MM.1S (cell line): ENCODE data around the gene CNMD.
"Not testable (repeated sequence)": the region's sequence is repeated elsewhere in the genome, so short reads cannot be mapped to it uniquely, and the experiment has no call there.

Experiments
- DNase-seq: peaks from one replicate; pipeline ENCODE4 v3.0.0-alpha.2; 2015
- H2AFZ ChIP-seq: fragments of 300-600 bp; sonication (generic); 2 replicates; pipeline ENCODE4 v1.6.0; 2016; ENCODE audit warnings: antibody characterized with exemption, low read length
- H3F3A ChIP-seq: fragments of 300-600 bp; sonication (generic); 2 replicates; pipeline ENCODE4 v1.6.1; 2016; ENCODE audit warnings: mild to moderate bottlenecking, antibody characterized with exemption, low read length, moderate library complexity, mixed read lengths; ENCODE audit not compliant: insufficient read depth
- H3K27ac ChIP-seq: fragments of 300-600 bp; sonication (generic); 2 replicates; pipeline ENCODE4 v1.5.1; 2016; ENCODE audit warnings: mild to moderate bottlenecking, low read length
- H3K27me3 ChIP-seq: fragments of 300-600 bp; sonication (generic); replicated peaks from 2 replicates; pipeline ENCODE4 v1.6.0; 2016; ENCODE audit warnings: low read length; ENCODE audit not compliant: insufficient read depth
- H3K36me3 ChIP-seq: fragments of 300-600 bp; sonication (generic); replicated peaks from 2 replicates; pipeline ENCODE4 v1.6.1; 2016; ENCODE audit warnings: mild to moderate bottlenecking, low read length, mixed read lengths; ENCODE audit not compliant: insufficient read depth
- H3K4me1 ChIP-seq: fragments of 300-600 bp; sonication (generic); 2 replicates; pipeline ENCODE4 v1.6.1; 2016; ENCODE audit warnings: low read length, mixed read lengths
- H3K4me2 ChIP-seq: fragments of 300-600 bp; sonication (generic); 2 replicates; pipeline ENCODE4 v1.6.0; 2016; ENCODE audit warnings: low read depth, low read length
- H3K4me3 ChIP-seq: fragments of 300-600 bp; sonication (generic); 2 replicates; pipeline ENCODE4 v1.5.1; 2016; ENCODE audit warnings: low read length, mixed read lengths
- H3K79me2 ChIP-seq: fragments of 300-600 bp; sonication (generic); 2 replicates; pipeline ENCODE4 v1.6.1; 2016; ENCODE audit warnings: mixed run types, low read length, mixed read lengths
- H3K9ac ChIP-seq: fragments of 300-600 bp; sonication (generic); 2 replicates; pipeline ENCODE4 v1.6.1; 2016; ENCODE audit warnings: low read length, mixed read lengths
- H3K9me2 ChIP-seq: fragments of 300-600 bp; sonication (generic); replicated peaks from 2 replicates; pipeline ENCODE4 v1.6.1; 2016; ENCODE audit warnings: mild to moderate bottlenecking, low read length, mixed read lengths; ENCODE audit not compliant: insufficient read depth
- H3K9me3 ChIP-seq: fragments of 300-600 bp; sonication (generic); replicated peaks from 2 replicates; pipeline ENCODE4 v1.6.1; 2016; ENCODE audit warnings: mild to moderate bottlenecking, low read length, mixed read lengths; ENCODE audit not compliant: insufficient read depth
- H4K20me1 ChIP-seq: fragments of 300-600 bp; sonication (generic); 2 replicates; pipeline ENCODE4 v1.6.1; 2016; ENCODE audit warnings: mild to moderate bottlenecking, low read length, moderate library complexity, mixed read lengths; ENCODE audit not compliant: insufficient read depth
- CTCF ChIP-seq: fragments of 300-600 bp; sonication (generic); IDR thresholded peaks from 2 replicates; pipeline ENCODE4 v1.5.1; 2016; ENCODE audit warnings: antibody characterized with exemption, low read length, mixed read lengths
- EZH2 ChIP-seq: fragments of 300-600 bp; sonication (generic); optimal IDR thresholded peaks from 2 replicates; pipeline ENCODE3; 2017; ENCODE audit warnings: low read depth, mild to moderate bottlenecking, antibody characterized with exemption, low read length, mixed read lengths
- EZH2phosphoT487 ChIP-seq: fragments of 300-600 bp; sonication (generic); IDR thresholded peaks from 2 replicates; pipeline ENCODE4 v1.6.1; 2018; ENCODE audit warnings: antibody characterized with exemption, low read length

Gene CNMD

DNA sequence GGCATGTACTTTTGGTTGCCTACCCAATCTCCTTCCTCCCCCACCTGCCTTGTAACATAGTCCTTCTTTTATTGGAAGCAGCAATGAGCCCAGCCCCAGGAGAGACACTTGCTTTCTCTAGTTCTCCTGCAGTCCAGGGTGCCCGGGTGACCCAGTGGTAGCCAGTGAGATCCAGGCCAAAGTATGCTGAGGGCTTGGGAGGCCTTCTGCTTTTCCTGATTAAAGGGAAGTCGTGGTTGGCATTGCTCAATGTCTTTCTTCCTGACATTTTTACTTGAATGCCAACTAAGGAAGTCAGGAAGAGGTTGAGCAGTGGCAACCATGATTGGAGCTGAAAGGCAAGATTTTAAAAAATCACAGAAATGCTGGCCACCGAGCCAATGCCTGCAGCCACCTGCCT lies 25.7 kb downstream of the CNMD start:
- no peaks in the 10 kb centered on the region for H4K20me1 ChIP-seq
- H3K79me2 ChIP-seq, result no peaks in the 10 kb centered on the region
- H3K4me2 ChIP-seq, result no peak overlapping the region
- no peak overlapping the region for H3K4me3 ChIP-seq
- no peak overlapping the region for H3K9ac ChIP-seq
- H3F3A ChIP-seq, result no peaks in the 10 kb centered on the region
- no peaks in the 10 kb centered on the region for H3K4me1 ChIP-seq
- TF ChIP-seq CTCF (no peak), EZH2phosphoT487 (no peak), EZH2 (no peak)
- H3K27me3 ChIP-seq, result no peaks in the 10 kb centered on the region
- H2AFZ ChIP-seq, result no peak overlapping the region
- no peaks in the 10 kb centered on the region for H3K9me3 ChIP-seq
- no peaks in the 10 kb centered on the region for H3K36me3 ChIP-seq
- no peak overlapping the region for H3K27ac ChIP-seq
- no peaks in the 10 kb centered on the region for H3K9me2 ChIP-seq
- DNase-seq, result no peak

- H3F3A ChIP-seq, result no peaks in the 10 kb centered on the region
- no peaks in the 10 kb centered on the region for H3K36me3 ChIP-seq
- H3K9me3 ChIP-seq, result no peaks in the 10 kb centered on the region
- H3K4me1 ChIP-seq, result no peaks in the 10 kb centered on the region
- no peak overlapping the region for H3K27ac ChIP-seq
- H3K79me2 ChIP-seq, result no peaks in the 10 kb centered on the region
- H3K9ac ChIP-seq, result no peak overlapping the region
- no peak overlapping the region for H2AFZ ChIP-seq
- H3K27me3 ChIP-seq, result no peaks in the 10 kb centered on the region
- H3K9me2 ChIP-seq, result no peaks in the 10 kb centered on the region
- no peaks in the 10 kb centered on the region for H4K20me1 ChIP-seq
- DNase-seq, result no peak
- H3K4me3 ChIP-seq, result no peak overlapping the region
- no peak overlapping the region for H3K4me2 ChIP-seq
- TF ChIP-seq EZH2phosphoT487, result no peak
- TF ChIP-seq CTCF, result no peak
- no peak for TF ChIP-seq EZH2
These were observed 27.2 kb downstream of the CNMD start for GRCh38 chr13:52712385-52712784.

DNA sequence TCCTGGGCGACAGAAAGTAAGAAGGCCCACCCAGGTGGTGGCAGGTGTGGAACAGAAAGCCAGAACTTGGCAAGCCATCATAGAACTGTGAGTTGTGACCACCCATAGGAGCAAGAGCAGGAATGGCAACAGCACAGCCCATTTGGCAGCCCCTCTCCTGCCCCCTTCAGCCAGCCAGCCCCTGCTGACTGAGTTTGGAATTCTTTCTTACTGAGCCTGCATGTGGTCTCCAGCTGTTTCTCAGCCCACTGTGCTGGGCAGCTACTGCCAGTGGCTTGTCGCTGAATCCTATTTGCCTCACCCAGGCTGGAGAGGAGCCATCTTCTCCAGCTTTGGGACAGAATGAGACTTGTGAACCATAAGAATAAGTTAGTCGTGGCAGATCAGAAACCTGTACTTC lies 28.3 kb downstream of the CNMD start:
- Histone ChIP-seq H3K79me2 (no peaks in the 10 kb centered on the region), H3K9ac (no peak overlapping the region), H3K4me3 (no peak overlapping the region), H2AFZ (no peak overlapping the region), H3F3A (no peaks in the 10 kb centered on the region), H3K27me3 (no peaks in the 10 kb centered on the region), H3K9me3 (no peaks in the 10 kb centered on the region), H3K27ac (no peak overlapping the region), H4K20me1 (no peaks in the 10 kb centered on the region), H3K4me1 (no peaks in the 10 kb centered on the region), H3K4me2 (no peak overlapping the region), H3K9me2 (no peaks in the 10 kb centered on the region), H3K36me3 (no peaks in the 10 kb centered on the region)
- TF ChIP-seq CTCF (no peak), EZH2phosphoT487 (no peak), EZH2 (no peak)
- no peak for DNase-seq

DNA sequence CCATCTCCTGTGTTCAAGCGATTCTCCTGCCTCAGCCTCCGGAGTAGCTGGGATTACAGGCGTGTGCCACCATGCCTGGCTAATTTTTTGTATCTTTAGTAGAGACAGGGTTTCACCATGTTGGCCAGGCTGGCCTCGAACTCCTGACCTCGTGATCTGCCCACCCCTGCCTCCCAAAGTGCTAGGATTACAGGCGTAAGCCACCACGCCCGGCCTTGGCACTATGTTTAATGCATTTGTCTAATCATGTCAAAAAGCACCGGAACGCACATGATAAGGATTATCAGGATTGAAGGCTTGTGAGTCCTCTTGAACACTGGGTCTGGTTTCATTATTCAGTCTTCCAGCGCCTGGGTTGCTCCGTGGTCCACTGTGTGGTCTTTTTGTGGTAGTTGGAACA lies 31.4 kb downstream of the CNMD start:
- H3K27ac ChIP-seq, H3K36me3 ChIP-seq, H3K9me2 ChIP-seq, H3K4me2 ChIP-seq, H3K9me3 ChIP-seq, DNase-seq, H3K9ac ChIP-seq, H4K20me1 ChIP-seq, H3K4me3 ChIP-seq, H3K27me3 ChIP-seq, H2AFZ ChIP-seq, H3K4me1 ChIP-seq, H3F3A ChIP-seq, H3K79me2 ChIP-seq: not testable (repeated sequence)
